DND-41 (cell line): ENCODE measurements around the gene RTP2.

ENCODE experiments used
- CTCF ChIP-seq: IDR thresholded peaks from 2 replicates; pipeline ENCODE4 v1.5.1; 2012; ENCODE audit warnings: borderline replicate concordance, low read length, moderate library complexity, mild to moderate bottlenecking; ENCODE audit not compliant: poor library complexity, severe bottlenecking; ENCODE audit errors: extremely low read depth
- EZH2 ChIP-seq: IDR thresholded peaks from 3 replicates; pipeline ENCODE4 v1.6.1; 2012; ENCODE audit warnings: borderline replicate concordance, low read depth, mild to moderate bottlenecking, moderate library complexity, low read length, inconsistent platforms; ENCODE audit not compliant: severe bottlenecking

DNA sequence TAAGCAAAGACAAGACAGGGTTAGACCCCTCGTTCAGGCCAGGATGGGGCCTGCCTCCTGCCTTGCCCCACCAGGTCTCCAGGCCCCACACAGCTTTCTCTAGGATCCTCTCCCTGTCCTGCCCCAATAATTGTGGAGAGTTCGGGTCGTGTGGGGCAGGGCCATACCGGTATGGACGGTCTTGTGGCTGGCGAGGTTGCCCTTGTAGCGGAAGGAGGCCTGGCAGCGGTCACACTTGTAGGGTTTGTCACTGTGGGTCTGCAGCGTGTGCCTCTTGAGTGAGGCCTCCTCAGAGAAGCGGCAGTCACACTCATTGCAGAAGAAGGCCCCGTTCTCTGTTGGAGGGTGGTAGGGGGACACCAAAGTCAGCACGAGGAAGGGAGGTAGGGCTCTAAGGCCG is 24.2 kb upstream of the RTP2 start:
- TF ChIP-seq CTCF (no peak), EZH2 (no peak)
